T-cell (primary cell): ENCODE data around the gene CAPN8. TPM values are rescaled to one million over a fixed set of nuclear protein-coding genes. Genes with fewer than 3 reads are reported as not detected.

Source experiments
- ATAC-seq, 4 experiments: fragments of 200-7000 bp in 3 of 4; fragments of 150-1000 bp in 1 of 4; cut with Tn5 transposase; replicated peaks in 1 of 4; 1 replicate in 3 of 4; 2 replicates in 1 of 4; pipeline ENCODE4 v1.10.0; 2021; ENCODE audit warnings: moderate library complexity in 3 of 4, mild to moderate bottlenecking in 2 of 4, moderate number of reproducible peaks in 1 of 4
- CTCF ChIA-PET, 2 donors: fragments of 300-600 bp; sonication (Branson Sonifier 250); formaldehyde crosslinking; loops; one replicate each; lab custom pipeline; 2022; ENCODE audit warnings: antibody characterized with exemption in 2 of 2; lab: Charles Lee
- POLR2A ChIA-PET, 2 donors: fragments of 300-600 bp; sonication (Branson Sonifier 250); formaldehyde crosslinking; loops; one replicate each; lab custom pipeline; 2022; ENCODE audit warnings: antibody characterized with exemption in 2 of 2; lab: Charles Lee
- DNase-seq, 35 experiments: peaks; one replicate each; pipeline versions ENCODE4 v3.0.0 to v3.0.0-alpha.2; 2013 to 2023
- H3K27ac ChIP-seq: one replicate; pipeline ENCODE4 v1.5.1; 2013; ENCODE audit warnings: low read length
- H3K27me3 ChIP-seq, 2 experiments: replicated peaks in 1 of 2; 1 replicate in 1 of 2; 2 replicates in 1 of 2; pipeline versions ENCODE4 v1.6.1 to v1.7.0; 2013; ENCODE audit warnings: low read length in 1 of 2, mixed read lengths in 1 of 2; ENCODE audit not compliant: control insufficient read depth in 2 of 2, insufficient read depth in 2 of 2; ENCODE audit errors: extremely low read depth in 1 of 2
- H3K36me3 ChIP-seq, 2 donors: 1 replicate in 1 of 2; 2 replicates in 1 of 2; pipeline versions ENCODE4 v1.6.1 to v1.7.0; 2013; ENCODE audit warnings: low read length in 1 of 2; ENCODE audit not compliant: control insufficient read depth in 2 of 2, insufficient read depth in 1 of 2; ENCODE audit errors: extremely low read depth in 1 of 2
- H3K4me1 ChIP-seq, 2 experiments: 1 replicate in 1 of 2; 2 replicates in 1 of 2; pipeline versions ENCODE4 v1.6.1 to v1.7.0; 2013; ENCODE audit warnings: low read length in 2 of 2, mixed read lengths in 1 of 2; ENCODE audit not compliant: insufficient read depth in 2 of 2, control insufficient read depth in 1 of 2; ENCODE audit errors: extremely low read depth in 1 of 2
- H3K4me3 ChIP-seq, 2 donors: 1 replicate in 1 of 2; 2 replicates in 1 of 2; pipeline versions ENCODE4 v1.5.1 to v1.7.0; 2013; ENCODE audit warnings: mild to moderate bottlenecking in 2 of 2, low read length in 1 of 2, moderate library complexity in 1 of 2; ENCODE audit not compliant: control insufficient read depth in 1 of 2; ENCODE audit errors: extremely low read depth in 1 of 2
- H3K9me3 ChIP-seq: 2 replicates; pipeline ENCODE4 v1.7.0; 2013
- H3K27ac Mint-ChIP-seq, 2 donors: one replicate each; pipeline ENCODE4 v1.8.0; 2020 to 2021; ENCODE audit warnings: mild to moderate bottlenecking in 2 of 2, mixed read lengths in 2 of 2
- H3K27me3 Mint-ChIP-seq, 2 donors: one replicate each; pipeline ENCODE4 v1.8.0; 2021 to 2022; ENCODE audit warnings: mixed read lengths in 2 of 2
- H3K36me3 Mint-ChIP-seq: one replicate; pipeline ENCODE4 v1.8.0; 2021; ENCODE audit warnings: mixed read lengths
- H3K4me1 Mint-ChIP-seq, 3 donors: one replicate each; pipeline ENCODE4 v1.8.0; 2020 to 2022; ENCODE audit warnings: mixed read lengths in 3 of 3, mild to moderate bottlenecking in 1 of 3
- H3K4me3 Mint-ChIP-seq, 3 donors: one replicate each; pipeline ENCODE4 v1.8.0; 2020 to 2022; ENCODE audit warnings: mild to moderate bottlenecking in 3 of 3, mixed read lengths in 3 of 3, moderate library complexity in 3 of 3
- H3K9me3 Mint-ChIP-seq, 3 donors: one replicate each; pipeline ENCODE4 v1.8.0; 2020 to 2022; ENCODE audit warnings: mixed read lengths in 3 of 3
- WGBS: methylation state at CpG from one replicate; pipeline ENCODE4 v1.1.5; 2013; ENCODE audit warnings: missing lambda C conversion rate; ENCODE audit not compliant: insufficient coverage; 5-methylcytosine and 5-hydroxymethylcytosine counted together
- total RNA-seq, 35 experiments: library from RNA in 6 of 35; stranded (reverse) in 6 of 35; fragments of 120-200 nt in 1 of 35; gene quantifications; one replicate each; pipeline versions ENCODE4 v1.2.1 to v1.2.4 and lab custom pipeline; 2013 to 2026

CAPN8 gene
- total RNA-seq, 5 donors from 2014 or later (not counting 1 experiment from before 2014, with no cell fraction given): 0.38 to 0.99 (median 0.56) TPM

- peaks cover 0 to under 1% of the 10 kb centered on the region in 2 experiments for H3K4me1 ChIP-seq
- H3K36me3 Mint-ChIP-seq: no peaks in the 10 kb centered on the region
- H3K27ac ChIP-seq: no peak overlapping the region
- no peak for ATAC-seq
- no CpG with 5 or more reads among the region's 1 CpG for WGBS
- POLR2A ChIA-PET: no interaction called here
- no peaks in the 10 kb centered on the region for H3K9me3 ChIP-seq
- H3K27me3 Mint-ChIP-seq: peaks cover 0 to 4% of the 10 kb centered on the region in 2 donors
- no peak overlapping the region for H3K4me3 ChIP-seq
- H3K36me3 ChIP-seq: no peaks in the 10 kb centered on the region
- no peak overlapping the region for H3K27ac Mint-ChIP-seq
- no peaks in the 10 kb centered on the region for H3K9me3 Mint-ChIP-seq
- no peak for DNase-seq
- CTCF ChIA-PET: no interaction called here
- H3K4me3 Mint-ChIP-seq: no peak overlapping the region
- peaks cover 6 to 17% (median 8%) of the 10 kb centered on the region in 3 donors for H3K4me1 Mint-ChIP-seq
- H3K27me3 ChIP-seq: peaks cover 0 to 12% of the 10 kb centered on the region in 2 experiments
Measured at GRCh38 chr1:223703668-223704013, 38.1 kb upstream of the CAPN8 start.

- Mint-ChIP-seq H3K27me3 (peaks cover 0 to 4% of the 10 kb centered on the region in 2 donors), H3K36me3 (no peaks in the 10 kb centered on the region), H3K27ac (no peak overlapping the region), H3K4me3 (no peak overlapping the region), H3K9me3 (no peaks in the 10 kb centered on the region), H3K4me1 (peaks cover 9 to 16% (median 13%) of the 10 kb centered on the region in 3 donors)
- ChIA-PET POLR2A (interaction anchor here in 1 of 2 donors (0.6 kb wide), 1 partner anchor 38 kb away, joined by 3 read pairs; no protein-coding TSS in a partner anchor), CTCF (interaction anchor here in 1 of 2 donors (0.6 kb wide), 1 partner anchor 128 kb away, joined by 6 read pairs; no protein-coding TSS in a partner anchor)
- no peak overlapping the region for H3K27ac ChIP-seq
- no peak for DNase-seq
- H3K9me3 ChIP-seq: no peaks in the 10 kb centered on the region
- peaks cover 0 to 12% of the 10 kb centered on the region in 2 experiments for H3K27me3 ChIP-seq
- peak in 1 of 4 experiments; percentile 15 for ATAC-seq
- 83% methylated on average over 1 of the region's 4 CpGs for whole genome bisulfite sequencing
- no peak overlapping the region for H3K4me3 ChIP-seq
- no peaks in the 10 kb centered on the region for H3K36me3 ChIP-seq
- peaks cover 0 to 5% of the 10 kb centered on the region in 2 experiments for H3K4me1 ChIP-seq
Measured at GRCh38 chr1:223702735-223703667, 37.5 kb upstream of the CAPN8 start.

DNA sequence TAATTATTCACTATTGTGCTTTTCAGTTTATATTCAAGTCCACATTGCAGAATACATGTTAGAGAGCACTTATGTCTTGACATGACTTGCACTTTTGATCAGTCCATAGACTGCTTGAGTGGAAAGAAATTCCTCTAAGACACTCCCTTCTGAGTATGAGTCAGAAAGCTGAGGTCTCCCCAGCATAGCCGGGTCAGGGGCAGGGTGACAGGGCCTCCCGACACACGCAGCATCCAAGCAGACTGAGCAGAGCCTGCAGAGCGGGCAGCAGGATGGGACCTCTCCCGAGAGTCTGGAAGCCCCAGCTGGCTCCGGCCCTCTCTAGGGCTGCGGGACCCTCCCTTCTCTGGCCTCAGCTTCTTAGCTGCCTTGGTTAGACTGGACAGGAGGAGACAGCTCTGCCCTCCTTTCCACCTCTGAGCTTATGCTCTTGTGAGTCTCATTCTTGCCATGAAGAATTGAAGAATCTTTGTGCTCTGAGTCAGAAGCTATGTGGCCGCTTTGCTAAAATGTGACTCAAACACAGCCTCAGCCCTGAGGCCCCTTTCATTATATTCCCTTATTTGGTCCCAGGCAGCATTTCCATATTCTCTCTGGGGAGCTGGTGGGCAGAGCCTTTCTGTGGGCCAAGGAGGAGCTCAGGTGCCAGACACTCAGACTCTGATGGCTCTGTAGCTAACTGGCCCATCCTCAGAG, 35.6 kb upstream of the CAPN8 start:
- no peak for DNase-seq
- Histone ChIP-seq H3K27me3 (peaks cover 0 to 14% of the 10 kb centered on the region in 2 experiments), H3K4me1 (peaks cover 0 to 5% of the 10 kb centered on the region in 2 experiments), H3K36me3 (no peaks in the 10 kb centered on the region), H3K4me3 (no peak overlapping the region), H3K9me3 (no peaks in the 10 kb centered on the region), H3K27ac (no peak overlapping the region)
- peaks cover 6 to 15% (median 13%) of the 10 kb centered on the region in 3 donors for H3K4me1 Mint-ChIP-seq
- H3K27me3 Mint-ChIP-seq: peaks cover 0 to 4% of the 10 kb centered on the region in 2 donors
- no peak overlapping the region for H3K4me3 Mint-ChIP-seq
- no peaks in the 10 kb centered on the region for H3K36me3 Mint-ChIP-seq
- WGBS: 75% methylated on average over 8 of the region's 8 CpGs
- H3K27ac Mint-ChIP-seq: no peak overlapping the region
- ChIA-PET CTCF (interaction anchor here (0.6 to 1.9 kb wide), 6 partner anchors 43 to 384 kb away, joined by 3 to 7 read pairs (median 3); no protein-coding TSS in a partner anchor), POLR2A (interaction anchor here (0.5 to 0.6 kb wide), 2 partner anchors 579 to 714 kb away, joined by 4 read pairs; no protein-coding TSS in a partner anchor)
- H3K9me3 Mint-ChIP-seq: no peaks in the 10 kb centered on the region
- no peak for ATAC-seq

DNA sequence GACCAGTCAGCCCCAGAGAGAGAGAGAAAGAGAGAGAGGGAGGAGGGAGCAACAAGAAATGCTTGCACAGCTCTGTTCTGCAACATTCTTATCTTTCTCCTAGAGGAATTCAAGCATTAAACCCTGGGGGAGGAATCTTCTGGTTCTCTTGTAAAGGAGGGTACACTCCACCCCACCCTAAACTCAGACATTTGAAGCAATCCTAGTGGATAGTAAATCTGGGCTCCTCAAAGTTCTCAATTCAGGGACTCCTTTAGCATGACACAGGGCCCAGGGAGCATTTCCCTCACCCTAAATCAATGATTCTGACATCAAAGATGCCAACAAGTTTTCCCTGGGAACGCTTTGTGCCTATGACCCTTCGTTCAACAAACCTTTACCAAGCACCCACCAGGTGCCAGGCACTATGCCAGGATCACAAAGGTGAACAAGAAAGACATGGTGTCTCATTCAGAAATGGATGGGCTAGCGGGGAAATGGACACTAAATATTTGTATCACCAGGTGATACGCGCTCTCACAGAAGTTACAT, 35.0 kb upstream of the CAPN8 start:
- H3K27me3 Mint-ChIP-seq: peaks cover 0 to 4% of the 10 kb centered on the region in 2 donors
- ChIA-PET POLR2A (interaction anchor here in 1 of 2 donors (0.5 kb wide), 1 partner anchor 578 kb away, joined by 4 read pairs; no protein-coding TSS in a partner anchor), CTCF (interaction anchor here (0.6 to 2.5 kb wide), 7 partner anchors 44 to 383 kb away, joined by 3 to 17 read pairs (median 3); no protein-coding TSS in a partner anchor)
- Histone ChIP-seq H3K27me3 (peaks cover 0 to 14% of the 10 kb centered on the region in 2 experiments), H3K4me1 (peaks cover 0 to 5% of the 10 kb centered on the region in 2 experiments), H3K4me3 (no peak overlapping the region), H3K9me3 (no peaks in the 10 kb centered on the region), H3K27ac (no peak overlapping the region), H3K36me3 (no peaks in the 10 kb centered on the region)
- ATAC-seq (no peak), DNase-seq (no peak)
- no peak overlapping the region for H3K27ac Mint-ChIP-seq
- H3K4me3 Mint-ChIP-seq: no peak overlapping the region
- peaks cover 6 to 15% (median 13%) of the 10 kb centered on the region in 3 donors for H3K4me1 Mint-ChIP-seq
- no peaks in the 10 kb centered on the region for H3K9me3 Mint-ChIP-seq
- 100% methylated on average over 2 of the region's 5 CpGs for WGBS
- no peaks in the 10 kb centered on the region for H3K36me3 Mint-ChIP-seq

DNA sequence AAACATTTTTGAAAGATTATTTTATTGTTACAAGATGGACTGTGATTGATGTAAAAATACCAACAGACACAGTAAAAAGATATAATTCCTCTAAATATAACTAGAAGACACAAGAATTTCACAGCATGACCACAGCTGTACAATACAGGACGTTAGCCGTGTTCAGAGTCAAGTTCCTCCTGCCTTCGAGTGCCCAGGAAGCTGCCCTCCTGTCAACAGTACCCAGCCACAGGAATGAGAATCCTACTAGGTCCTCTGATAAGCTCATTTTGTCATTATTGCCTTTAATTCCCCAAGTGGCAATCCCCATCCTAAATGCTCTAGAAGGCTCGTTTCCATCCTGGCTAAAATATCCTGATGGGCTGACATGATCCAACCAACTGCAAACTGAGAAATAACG, 30.4 kb upstream of the CAPN8 start:
- H3K9me3 ChIP-seq: no peaks in the 10 kb centered on the region
- no peaks in the 10 kb centered on the region for H3K36me3 ChIP-seq
- 64% methylated on average over 4 of the region's 5 CpGs for WGBS
- H3K27me3 ChIP-seq: peaks cover 0 to 14% of the 10 kb centered on the region in 2 experiments
- DNase-seq (no peak), ATAC-seq (no peak)
- H3K27ac Mint-ChIP-seq: no peak overlapping the region
- H3K9me3 Mint-ChIP-seq: no peaks in the 10 kb centered on the region
- peaks cover 6 to 9% (median 7%) of the 10 kb centered on the region in 3 donors for H3K4me1 Mint-ChIP-seq
- ChIA-PET CTCF (interaction anchor here (0.6 to 2.7 kb wide), 12 partner anchors 10 to 1088 kb away, joined by 3 to 20 read pairs (median 4); no protein-coding TSS in a partner anchor), POLR2A (no interaction called here)
- H3K27me3 Mint-ChIP-seq: peaks cover 0 to 4% of the 10 kb centered on the region in 2 donors
- H3K4me1 ChIP-seq: peaks cover 0 to 5% of the 10 kb centered on the region in 2 experiments
- H3K4me3 ChIP-seq: no peak overlapping the region
- H3K36me3 Mint-ChIP-seq: no peaks in the 10 kb centered on the region
- H3K27ac ChIP-seq: no peak overlapping the region
- H3K4me3 Mint-ChIP-seq: no peak overlapping the region
